Nephron progenitor cell (in vitro differentiated cells): ENCODE data around the gene SPRR1B.
"Not testable (repeated sequence)": the region's sequence is repeated elsewhere in the genome, so short reads cannot be mapped to it uniquely, and the experiment has no call there.

Source experiments
- DNase-seq: peaks from one replicate; pipeline ENCODE4 v3.0.0; 2021
- H3K27ac Mint-ChIP-seq: 2 replicates; pipeline ENCODE4 v1.8.0; 2021; ENCODE audit warnings: mild to moderate bottlenecking, moderate library complexity, mixed read lengths
- H3K27me3 Mint-ChIP-seq: 2 replicates; pipeline ENCODE4 v1.8.0; 2021; ENCODE audit warnings: mild to moderate bottlenecking, low read depth, mixed read lengths; ENCODE audit not compliant: poor library complexity
- H3K36me3 Mint-ChIP-seq: 2 replicates; pipeline ENCODE4 v1.8.0; 2021; ENCODE audit warnings: low read depth, mixed read lengths
- H3K4me1 Mint-ChIP-seq: 2 replicates; pipeline ENCODE4 v1.8.0; 2021; ENCODE audit warnings: mixed read lengths
- H3K4me3 Mint-ChIP-seq: 2 replicates; pipeline ENCODE4 v1.8.0; 2021; ENCODE audit warnings: mild to moderate bottlenecking, moderate library complexity, mixed read lengths
- H3K9me3 Mint-ChIP-seq: 2 replicates; pipeline ENCODE4 v1.8.0; 2021; ENCODE audit warnings: mild to moderate bottlenecking, moderate library complexity, mixed read lengths
- TF ChIP-seq, protein P1 (sequence below): fragments of 200-600 bp; sonication (generic); IDR thresholded peaks from 2 replicates; pipeline ENCODE4 v1.5.0; 2021; ENCODE audit warnings: antibody characterized with exemption

SPRR1B gene

GRCh38 chr1:153049211-153049610, 18.2 kb downstream of the SPRR1B start:
- no peaks in the 10 kb centered on the region for H3K36me3 Mint-ChIP-seq
- no peak overlapping the region for H3K4me3 Mint-ChIP-seq
- TF ChIP-seq, protein P1, sequence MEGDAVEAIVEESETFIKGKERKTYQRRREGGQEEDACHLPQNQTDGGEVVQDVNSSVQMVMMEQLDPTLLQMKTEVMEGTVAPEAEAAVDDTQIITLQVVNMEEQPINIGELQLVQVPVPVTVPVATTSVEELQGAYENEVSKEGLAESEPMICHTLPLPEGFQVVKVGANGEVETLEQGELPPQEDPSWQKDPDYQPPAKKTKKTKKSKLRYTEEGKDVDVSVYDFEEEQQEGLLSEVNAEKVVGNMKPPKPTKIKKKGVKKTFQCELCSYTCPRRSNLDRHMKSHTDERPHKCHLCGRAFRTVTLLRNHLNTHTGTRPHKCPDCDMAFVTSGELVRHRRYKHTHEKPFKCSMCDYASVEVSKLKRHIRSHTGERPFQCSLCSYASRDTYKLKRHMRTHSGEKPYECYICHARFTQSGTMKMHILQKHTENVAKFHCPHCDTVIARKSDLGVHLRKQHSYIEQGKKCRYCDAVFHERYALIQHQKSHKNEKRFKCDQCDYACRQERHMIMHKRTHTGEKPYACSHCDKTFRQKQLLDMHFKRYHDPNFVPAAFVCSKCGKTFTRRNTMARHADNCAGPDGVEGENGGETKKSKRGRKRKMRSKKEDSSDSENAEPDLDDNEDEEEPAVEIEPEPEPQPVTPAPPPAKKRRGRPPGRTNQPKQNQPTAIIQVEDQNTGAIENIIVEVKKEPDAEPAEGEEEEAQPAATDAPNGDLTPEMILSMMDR = no peak
- H3K27ac Mint-ChIP-seq = no peak overlapping the region
- peaks cover 46% of the 10 kb centered on the region for H3K9me3 Mint-ChIP-seq
- H3K27me3 Mint-ChIP-seq = peaks cover 4% of the 10 kb centered on the region
- DNase-seq = no peak
- no peaks in the 10 kb centered on the region for H3K4me1 Mint-ChIP-seq

GRCh38 chr1:153056111-153056510, 25.1 kb downstream of the SPRR1B start:
- not testable (repeated sequence) for H3K27ac Mint-ChIP-seq, H3K4me3 Mint-ChIP-seq, H3K4me1 Mint-ChIP-seq, H3K27me3 Mint-ChIP-seq, DNase-seq, H3K36me3 Mint-ChIP-seq
- H3K9me3 Mint-ChIP-seq = peaks cover 21% of the 10 kb centered on the region

GRCh38 chr1:153057375-153057774, 26.4 kb downstream of the SPRR1B start, which contains the start of gene SPRR2A:
SPRR2A (minus strand) TSS chr1:153057512; CDS start chr1:153056735, 777 bp downstream.
- DNase-seq = no peak
- H3K27ac Mint-ChIP-seq = no peak within 1 kb of the TSS
- TF ChIP-seq, protein P1 = no peak
- peaks cover 17% of the 10 kb centered on the region for H3K9me3 Mint-ChIP-seq
- H3K4me3 Mint-ChIP-seq = no peak within 1 kb of the TSS
- H3K27me3 Mint-ChIP-seq = peaks cover 3% of the 10 kb centered on the region
- H3K36me3 Mint-ChIP-seq = no peaks in the 10 kb centered on the region
- H3K4me1 Mint-ChIP-seq = no peaks in the 10 kb centered on the region

- peaks cover 3% of the 10 kb centered on the region for H3K27me3 Mint-ChIP-seq
- H3K27ac Mint-ChIP-seq = no peak overlapping the region
- H3K36me3 Mint-ChIP-seq = no peaks in the 10 kb centered on the region
- no peaks in the 10 kb centered on the region for H3K4me1 Mint-ChIP-seq
- H3K4me3 Mint-ChIP-seq = no peak overlapping the region
- peaks cover 11% of the 10 kb centered on the region for H3K9me3 Mint-ChIP-seq
- TF ChIP-seq, protein P1 = no peak
- DNase-seq = no peak
Measured at GRCh38 chr1:153058154-153058553, 27.2 kb downstream of the SPRR1B start.

- Mint-ChIP-seq H3K9me3 (peaks cover 5% of the 10 kb centered on the region), H3K4me3 (no peak overlapping the region), H3K4me1 (no peaks in the 10 kb centered on the region), H3K36me3 (no peaks in the 10 kb centered on the region), H3K27me3 (peaks cover 3% of the 10 kb centered on the region), H3K27ac (no peak overlapping the region)
- TF ChIP-seq, protein P1 = no peak
- DNase-seq = no peak
Measured at GRCh38 chr1:153058826-153059784, 28.1 kb downstream of the SPRR1B start.

DNA sequence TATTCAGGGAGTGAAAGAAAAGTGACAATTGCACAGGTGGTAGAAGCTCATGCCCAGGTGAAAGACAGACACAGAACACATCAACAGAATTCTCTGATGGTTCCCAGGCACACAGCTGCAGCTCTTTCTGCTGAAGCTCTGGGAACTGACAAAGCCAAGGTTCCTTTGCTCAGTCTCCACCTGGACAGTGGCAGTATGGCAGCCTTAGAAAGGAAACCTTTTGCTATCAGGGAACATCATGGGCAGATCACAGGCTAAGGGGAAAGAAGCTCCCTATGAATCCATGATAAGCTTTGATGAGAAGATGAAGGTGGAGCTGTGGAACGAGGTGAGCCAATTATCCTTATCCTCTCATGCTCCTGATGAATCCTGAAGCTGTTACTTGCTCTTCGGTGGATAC, 39.2 kb downstream of the SPRR1B start:
- TF ChIP-seq, protein P1 = no peak
- Mint-ChIP-seq H3K27me3 (peaks cover 3% of the 10 kb centered on the region), H3K36me3 (no peaks in the 10 kb centered on the region), H3K4me1 (no peaks in the 10 kb centered on the region), H3K4me3 (no peak overlapping the region), H3K9me3 (no peaks in the 10 kb centered on the region), H3K27ac (no peak overlapping the region)
- DNase-seq = no peak
